Ureter (tissue), 1 donor: ENCODE results near the gene DNAJB6. TPM values are rescaled to one million over a fixed set of nuclear protein-coding genes. Genes with fewer than 3 reads are reported as not detected.

Experiments used
- DNase-seq: peaks from one replicate; pipeline ENCODE4 v3.0.0-alpha.2; 2020; ENCODE audit warnings: low spot score
- total RNA-seq: library from RNA; stranded (reverse); gene quantifications from one replicate; pipeline ENCODE4 v1.2.4, GENCODE V29; 2023
- donor health status: DM: yes; HTN: yes; CAD: no.

Gene DNAJB6
- total RNA-seq, 1 donor from 2014 or later, result 103 TPM

DNA sequence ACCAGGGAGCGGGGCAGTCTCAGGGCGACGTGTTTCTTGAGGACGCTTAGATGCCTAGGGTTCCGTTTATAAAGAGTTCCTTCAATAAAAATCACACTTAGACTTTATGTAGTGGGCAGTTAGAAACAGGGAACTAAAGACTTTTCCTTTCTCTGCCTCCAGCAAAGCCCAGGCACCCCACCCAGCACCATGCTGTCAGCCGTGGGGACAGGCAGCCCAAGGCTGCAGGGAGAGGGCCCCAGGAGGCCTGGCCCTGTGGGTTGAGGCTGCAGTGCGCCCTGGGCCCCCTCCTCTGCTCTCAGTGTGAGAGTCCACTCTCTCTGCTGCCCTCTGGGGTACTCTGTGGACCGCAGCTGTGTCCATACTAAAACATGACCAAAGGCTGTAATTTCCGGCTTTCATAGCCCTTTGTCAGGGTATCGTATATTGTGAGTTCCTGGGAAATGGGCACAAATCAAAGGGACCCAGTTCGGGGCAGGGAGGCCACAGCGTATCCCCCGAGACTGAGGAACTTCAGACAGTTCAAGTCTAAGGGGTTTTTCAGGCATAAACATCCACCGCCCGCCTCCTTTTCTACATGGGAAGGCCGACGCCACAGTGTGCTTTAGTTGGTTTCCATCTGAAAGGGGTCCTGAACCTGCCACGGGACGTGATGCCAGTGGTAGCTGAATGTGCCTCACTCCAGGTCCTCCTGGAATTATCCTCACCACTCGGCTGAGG, 59.7 kb downstream of the DNAJB6 start:
- no peak for DNase-seq

DNA sequence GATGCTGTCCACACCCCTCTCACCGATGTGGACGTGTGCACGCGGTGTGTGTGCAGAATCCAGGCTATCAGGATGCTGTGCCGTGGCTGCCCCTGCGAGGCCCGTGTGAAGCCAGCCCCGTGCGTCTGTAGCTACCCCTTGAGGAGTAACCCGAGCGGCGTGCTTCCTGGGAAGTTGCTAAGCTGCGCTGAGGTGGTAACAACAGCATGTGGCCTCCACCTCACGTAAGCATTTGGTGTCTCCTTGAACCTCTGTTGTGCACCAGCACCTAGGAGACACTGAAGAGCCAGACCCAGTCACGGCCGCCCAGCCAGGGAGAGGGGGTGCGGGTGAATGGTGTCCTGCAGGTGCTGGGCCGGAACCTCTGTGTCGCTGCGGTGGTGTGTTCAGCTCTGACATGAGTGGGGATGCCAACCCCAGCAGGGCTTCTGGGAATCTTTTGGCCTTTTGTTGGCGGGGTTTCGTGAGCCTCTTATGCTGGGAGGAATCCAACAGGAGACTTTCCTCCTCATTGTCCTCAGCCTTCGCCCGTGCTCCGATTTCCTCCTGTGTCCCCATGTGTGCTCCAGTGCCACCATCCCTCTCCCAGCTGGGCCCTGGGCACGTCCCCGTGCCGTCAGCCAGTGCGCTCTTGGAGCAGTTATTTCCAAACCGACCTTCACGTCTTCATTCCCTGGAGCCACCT, 60.4 kb downstream of the DNAJB6 start:
- no peak for DNase-seq

DNA sequence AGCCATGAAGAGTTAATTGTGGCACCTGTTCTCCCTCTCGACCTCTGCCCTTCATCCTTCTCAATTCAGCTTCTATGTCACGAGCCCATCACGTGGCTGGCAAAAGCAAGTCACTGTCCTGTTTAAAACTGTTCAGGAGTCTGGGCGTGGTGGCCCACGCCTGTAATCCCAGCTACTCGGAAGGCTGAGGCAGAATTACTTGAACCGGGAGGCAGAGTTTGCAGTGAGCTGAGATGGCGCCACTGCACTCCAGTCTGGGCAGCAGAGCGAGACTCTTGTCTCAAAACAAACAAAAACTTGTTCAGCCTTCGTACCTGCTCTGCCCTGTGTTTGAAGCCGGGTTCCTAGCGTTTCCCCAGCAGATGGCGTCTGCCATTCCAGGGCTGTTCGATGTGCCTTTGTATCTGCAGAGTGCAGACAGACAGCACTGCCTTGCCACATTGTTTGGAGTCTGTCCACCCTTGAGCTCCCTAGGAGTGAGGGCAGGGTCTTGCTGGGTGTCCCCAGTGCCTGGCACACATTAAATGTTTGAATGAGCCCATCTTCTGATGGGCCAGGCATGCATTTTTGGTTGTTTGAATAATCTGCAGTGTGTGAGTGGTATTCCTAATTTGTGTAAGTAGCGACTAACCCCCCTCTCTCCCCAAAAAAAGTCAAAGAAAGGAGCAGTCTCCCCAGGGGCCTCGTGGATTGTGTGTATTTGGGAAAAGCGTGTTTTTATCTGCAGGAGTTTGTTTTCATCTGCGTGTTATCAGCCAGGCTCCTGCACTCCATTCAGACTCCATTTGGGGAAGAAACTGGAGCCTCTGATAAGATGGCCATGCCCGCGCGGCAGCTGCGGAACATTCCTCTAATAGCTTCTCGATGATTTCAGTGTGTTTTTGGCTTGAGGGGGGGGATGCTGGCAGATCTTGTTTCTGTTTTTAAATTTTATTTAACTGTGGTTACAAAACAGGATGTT, 61.2 kb downstream of the DNAJB6 start:
- no peak for DNase-seq

DNA sequence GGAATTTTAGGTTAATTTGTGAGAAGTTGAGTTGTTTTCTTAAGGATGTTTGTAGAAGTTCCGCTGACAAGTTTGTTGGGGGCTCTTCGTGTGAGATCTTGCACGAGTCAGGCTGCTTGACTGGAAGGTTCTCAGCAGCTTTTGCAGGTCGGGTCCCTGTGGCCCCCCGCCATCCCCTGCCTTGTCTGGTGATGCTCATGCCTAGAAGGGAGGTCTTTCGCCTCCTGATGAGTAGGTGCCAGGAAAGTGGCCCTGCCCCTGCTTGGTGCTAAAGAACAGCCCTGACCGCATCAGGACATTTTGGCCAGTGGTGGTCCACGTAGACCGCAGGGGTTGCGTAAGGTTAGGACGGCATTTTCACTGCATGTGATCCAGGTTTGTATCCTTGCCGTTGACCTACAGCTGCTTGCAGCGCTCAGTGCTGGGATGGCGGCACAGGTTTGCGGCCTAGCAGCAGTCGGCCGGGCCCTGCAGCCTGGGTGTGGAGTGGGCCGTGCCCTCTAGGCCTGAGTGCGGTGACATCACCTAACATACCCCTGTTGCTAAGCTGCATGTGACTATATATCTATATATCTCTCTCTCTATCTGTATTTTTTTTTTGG, 62.4 kb downstream of the DNAJB6 start:
- DNase-seq, result no peak

DNA sequence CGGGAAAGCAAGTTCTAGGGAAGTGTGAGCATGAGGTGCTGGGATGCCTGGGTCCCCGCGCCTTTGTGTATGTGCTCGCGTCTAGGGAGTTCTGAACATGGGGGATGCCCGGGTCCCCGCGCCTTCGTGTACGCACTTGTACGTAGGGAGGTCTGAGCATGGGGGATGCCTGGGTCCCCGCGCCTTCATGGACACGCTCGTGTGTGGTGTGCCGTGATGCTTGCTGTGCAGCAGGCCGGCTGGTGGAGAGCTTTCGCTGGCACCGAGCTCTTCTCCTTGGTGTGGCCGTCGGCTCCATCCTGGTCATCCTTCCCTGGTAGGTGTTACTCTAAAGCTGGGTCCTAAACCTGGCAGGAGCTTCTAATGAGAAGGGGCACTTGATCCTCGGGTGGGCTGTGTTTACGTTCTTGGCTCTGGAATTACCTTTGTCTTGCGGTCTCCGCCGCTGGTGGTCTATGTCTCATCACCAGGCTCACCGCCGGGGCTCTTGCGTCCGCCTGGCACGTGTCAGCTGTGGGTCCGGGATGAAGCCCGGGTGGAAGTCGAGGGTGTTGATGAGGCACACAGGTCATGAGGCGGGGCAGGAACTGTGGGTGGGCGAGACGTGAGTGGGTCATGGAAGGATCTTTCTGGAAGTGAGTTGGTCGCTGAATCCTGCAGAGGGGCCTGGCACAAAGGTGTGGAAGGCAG, 63.5 kb downstream of the DNAJB6 start:
- DNase-seq, result no peak

DNA sequence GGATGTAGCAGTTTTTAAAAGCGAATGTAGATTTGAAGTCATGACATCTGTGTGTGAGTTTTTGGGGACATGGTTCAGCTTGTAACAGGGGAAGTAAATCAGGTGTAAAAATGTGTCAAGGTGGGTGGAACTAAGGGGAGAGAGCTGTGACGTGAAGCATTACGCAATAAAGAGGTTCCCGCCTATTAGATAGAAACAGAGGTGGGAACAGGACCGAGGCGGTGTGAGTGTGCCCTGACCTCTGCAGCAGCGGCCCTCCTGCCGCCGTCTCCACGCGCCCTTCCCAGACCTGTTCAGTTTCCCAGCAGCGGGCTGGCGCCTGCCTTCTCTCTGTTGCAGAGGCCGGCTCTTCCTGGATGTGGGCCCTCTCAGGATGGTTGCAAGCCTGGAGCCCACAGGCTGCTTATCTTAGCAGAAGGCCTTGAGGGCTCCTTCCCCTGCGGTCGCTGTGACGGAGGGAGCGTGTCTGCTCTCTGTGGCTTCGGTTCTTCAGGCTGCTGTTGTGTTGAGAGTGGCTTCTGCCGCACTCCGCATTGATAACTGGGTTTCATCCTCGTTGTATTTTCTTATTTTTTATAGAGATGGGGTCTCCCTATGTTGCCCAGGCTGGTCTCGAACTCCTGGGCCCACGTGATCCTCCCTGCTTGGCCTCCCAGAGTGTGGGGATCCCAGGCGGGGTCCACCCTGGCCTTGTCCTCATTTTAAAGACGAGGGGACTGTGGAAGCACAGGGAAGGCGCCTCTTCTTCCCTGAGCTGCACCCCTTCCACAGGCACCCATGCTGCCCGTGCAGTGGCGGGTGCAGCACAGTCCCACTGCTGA, 65.0 kb downstream of the DNAJB6 start:
- DNase-seq, result no peak

DNA sequence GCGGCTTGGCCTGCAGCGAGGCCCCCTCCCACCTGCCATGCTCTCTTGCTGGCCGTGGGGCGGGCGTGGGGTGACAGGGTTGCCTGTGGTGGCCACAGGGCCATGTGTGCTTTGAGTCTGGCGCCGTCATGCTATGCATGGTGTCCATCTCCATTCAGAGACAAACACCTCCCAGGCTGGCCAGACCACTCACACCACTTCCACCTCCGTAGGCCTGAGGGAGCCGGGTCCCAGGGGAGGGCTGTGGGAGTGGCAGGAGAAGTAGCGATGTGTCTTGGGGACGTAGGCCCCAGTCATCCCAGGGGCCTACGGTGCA, 65.5 kb downstream of the DNAJB6 start:
- DNase-seq, result no peak

DNA sequence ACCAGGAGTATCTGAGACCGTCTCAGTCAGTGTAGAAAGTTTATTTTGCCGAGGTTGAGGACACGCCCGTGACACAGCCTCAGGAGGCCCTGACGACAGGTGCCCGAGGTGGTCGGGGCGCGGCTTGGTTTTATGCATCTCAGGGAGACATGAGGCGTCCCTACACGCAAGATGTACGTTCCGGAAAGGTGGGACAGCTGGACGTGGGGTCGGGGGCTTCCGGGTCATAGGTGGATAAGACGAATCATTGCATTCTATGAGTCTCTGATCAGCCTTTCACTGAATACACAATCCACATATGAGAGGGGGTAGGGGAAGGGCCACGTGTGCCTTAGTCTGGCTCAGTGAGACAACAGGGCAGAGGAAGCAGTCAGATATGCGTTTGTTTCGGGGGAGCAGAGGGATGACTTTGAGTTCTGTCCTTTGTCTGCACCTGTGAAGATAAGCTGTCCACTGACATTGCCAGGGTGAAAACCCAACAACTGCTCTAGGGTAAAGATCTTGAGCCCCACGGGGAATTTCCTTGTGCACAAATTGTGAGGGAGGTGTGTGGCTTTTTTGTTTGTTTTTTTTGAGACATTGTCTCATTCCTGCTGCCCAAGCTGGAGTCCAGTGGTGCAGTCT, 66.2 kb downstream of the DNAJB6 start:
- DNase-seq, result no peak

DNA sequence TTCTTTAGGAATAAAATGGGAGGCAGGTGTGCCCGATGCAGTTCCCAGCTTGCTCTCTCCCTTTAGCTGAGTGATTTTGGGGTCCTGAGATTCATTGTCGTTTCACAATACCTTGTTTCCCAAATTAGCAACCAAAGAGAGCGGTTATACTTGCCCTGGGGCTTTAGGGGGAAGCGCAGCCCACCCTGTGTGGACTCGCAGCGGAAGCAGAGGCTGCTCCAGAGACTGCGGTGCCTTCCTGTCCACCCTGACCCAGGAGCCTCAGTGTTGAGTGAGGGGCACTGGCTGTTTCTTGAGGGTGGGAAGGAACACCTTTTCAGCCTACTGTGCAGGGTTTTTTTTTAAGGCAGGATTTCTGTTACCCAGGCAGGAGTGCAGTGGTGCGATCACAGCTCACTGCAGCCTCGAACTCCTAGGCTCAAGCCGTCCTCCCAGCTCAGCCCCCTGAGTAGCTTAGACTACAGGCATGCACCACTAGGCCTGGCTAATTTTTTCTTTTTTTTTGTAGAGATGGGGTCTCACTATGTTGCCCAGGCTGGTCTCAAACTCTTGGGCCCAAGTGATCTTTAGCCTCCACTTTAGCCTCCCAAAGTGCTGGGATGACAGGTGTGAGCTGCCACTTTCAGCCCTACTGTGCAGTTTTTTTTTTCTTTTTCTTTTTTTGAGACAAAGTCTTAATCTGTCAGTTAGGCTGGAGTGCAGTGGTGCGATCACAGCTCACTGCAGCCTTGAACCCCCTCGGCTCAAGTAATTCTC, 67.0 kb downstream of the DNAJB6 start:
- no peak for DNase-seq

DNA sequence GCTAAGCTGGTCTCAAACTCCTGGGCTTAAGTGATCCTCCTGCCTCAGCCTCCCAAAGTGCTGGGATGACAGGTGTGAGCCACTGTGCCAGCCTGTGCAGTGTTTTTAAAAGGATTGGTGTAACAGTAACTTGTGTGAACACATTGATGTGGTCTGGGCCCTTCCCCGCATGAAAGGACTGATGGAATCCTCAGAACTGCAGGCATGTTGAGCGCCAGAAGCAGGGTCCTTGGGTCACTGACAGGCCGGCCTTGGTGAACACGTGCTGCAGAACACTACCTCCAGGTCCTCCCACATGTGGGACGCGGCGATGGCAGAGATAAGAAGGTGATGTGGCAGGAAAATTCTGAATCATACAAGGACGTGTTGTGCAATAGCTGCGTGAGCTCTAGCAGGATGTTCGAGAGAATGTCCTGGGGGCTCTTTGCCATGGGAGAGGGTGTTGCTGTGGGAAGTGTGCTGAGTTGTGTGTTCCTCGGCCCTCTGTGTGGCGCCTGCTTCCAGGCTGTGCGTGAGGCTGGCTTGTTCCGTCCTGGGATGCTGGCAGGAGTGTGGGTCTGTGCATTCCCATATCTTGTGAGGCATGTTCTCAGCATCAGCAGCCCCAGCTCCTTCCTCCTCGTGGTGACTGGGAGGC, 68.2 kb downstream of the DNAJB6 start:
- DNase-seq, result peak; percentile 80

DNA sequence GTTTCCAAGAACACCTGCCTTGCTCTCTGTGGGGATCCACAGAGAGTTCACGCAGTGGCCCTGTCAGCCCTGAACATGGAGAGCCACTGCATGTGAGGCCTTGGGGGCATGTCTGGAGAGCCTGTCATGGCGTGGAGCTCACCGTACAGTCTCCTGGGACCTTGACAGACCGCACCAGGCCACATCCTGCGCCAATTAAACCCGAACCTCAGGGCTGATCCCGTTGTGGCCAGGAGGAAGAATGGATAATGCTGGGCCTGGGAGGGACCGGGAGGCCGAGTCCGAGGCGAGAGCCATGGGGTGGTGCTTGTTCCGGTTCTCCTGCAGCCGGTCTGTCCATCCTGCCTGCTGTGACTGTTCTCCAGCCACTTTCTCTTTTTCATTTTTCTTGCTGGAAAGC, 68.7 kb downstream of the DNAJB6 start:
- no peak for DNase-seq

DNA sequence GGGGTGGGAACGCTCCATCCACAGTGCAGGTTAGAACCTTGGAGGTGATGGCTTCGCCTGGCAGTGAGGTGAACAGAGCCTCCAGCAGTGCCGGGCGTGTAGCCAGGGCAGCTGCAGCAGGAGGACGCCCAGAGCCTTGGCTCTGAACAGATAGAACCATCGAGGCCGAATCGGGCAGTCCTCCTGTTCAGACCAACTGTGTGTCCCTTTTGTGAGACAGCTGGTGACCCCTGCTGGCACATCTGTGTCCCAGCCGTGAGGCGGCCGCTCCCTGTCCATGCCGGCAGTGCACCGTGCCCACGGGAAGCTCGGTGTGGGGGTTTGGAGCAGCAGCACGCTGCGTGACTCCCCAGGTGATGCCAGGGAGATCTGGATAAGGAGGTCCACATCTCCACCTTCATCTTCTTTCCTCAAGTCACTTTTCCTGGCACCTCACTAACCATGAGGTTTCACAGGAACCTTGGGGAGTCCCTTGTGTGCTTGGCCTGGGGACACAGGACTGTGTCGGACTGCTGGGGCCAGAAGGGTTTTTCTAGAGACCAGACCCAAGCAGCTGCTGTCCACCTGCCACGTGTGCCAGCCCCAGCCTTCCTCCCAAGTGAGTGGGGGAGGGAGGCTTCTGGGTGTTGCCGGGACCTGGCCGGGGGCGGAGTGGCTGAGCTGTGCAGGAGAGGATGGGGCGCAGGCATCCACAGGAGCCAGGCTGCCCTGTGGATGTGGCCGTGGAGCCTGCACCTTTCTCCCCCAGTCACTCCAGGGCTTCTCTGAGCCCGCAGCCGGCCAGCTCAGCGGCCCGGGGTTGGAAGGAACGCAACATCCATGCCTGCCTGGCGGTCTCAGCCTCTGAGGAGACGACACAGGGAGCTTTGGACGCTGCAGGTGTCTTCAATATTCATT, 69.4 kb downstream of the DNAJB6 start:
- DNase-seq, result no peak

DNA sequence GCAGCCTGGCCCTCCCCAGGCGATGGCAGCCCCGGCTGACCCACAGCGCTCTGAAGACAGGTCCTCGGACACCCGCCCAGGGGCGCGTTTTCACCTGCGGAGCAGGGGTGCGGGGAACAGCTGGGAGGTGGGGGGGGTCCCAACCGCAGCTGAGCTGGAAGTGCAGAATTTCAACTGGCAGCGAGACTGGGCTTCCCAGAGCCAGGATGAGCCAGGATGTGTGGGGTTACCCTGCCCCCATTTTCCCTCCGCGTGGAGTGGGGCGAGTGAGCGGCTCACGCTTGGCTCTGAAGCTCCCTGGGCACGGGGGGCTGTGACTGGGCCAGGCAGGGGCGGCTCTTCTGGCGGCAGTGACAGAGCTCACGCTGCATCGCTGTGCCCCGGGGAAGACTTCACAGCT, 70.2 kb downstream of the DNAJB6 start:
- no peak for DNase-seq

DNA sequence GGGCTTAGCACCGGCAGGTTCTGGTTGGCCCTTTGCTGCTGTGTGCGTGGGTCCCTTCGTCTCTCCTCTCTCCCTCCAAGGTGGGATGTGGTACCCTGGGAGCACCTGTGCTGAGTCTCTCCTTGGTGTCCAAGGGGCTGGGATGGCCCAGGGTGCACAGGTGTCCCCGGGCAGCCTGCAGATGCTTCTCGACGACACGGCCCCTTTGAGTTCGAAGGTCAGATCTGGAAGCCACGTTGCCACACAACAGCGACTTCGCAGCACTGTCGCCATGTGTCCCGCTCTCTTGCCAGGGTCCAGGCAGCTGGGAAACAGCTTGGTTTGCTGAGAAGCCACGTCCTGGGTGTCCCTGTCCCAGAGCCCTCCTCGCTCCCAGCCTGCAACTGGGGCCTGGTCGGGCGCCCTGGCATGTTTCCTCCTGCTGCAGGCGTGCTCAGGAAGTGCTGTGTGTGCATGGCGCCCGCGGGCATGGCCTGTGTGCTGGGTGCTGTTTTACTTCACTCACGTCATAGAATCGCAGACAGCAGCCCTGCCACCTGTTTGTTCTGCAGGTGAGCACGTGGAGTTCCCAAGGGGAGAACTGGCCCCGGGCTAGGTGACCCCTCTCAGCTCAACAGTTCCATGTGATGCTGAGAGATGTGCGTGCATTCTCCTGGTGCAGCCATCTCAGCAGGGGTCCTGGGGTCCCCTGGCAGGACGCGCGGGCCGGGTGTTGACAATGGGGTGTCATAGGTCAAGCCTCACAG, 70.9 kb downstream of the DNAJB6 start:
- no peak for DNase-seq

DNA sequence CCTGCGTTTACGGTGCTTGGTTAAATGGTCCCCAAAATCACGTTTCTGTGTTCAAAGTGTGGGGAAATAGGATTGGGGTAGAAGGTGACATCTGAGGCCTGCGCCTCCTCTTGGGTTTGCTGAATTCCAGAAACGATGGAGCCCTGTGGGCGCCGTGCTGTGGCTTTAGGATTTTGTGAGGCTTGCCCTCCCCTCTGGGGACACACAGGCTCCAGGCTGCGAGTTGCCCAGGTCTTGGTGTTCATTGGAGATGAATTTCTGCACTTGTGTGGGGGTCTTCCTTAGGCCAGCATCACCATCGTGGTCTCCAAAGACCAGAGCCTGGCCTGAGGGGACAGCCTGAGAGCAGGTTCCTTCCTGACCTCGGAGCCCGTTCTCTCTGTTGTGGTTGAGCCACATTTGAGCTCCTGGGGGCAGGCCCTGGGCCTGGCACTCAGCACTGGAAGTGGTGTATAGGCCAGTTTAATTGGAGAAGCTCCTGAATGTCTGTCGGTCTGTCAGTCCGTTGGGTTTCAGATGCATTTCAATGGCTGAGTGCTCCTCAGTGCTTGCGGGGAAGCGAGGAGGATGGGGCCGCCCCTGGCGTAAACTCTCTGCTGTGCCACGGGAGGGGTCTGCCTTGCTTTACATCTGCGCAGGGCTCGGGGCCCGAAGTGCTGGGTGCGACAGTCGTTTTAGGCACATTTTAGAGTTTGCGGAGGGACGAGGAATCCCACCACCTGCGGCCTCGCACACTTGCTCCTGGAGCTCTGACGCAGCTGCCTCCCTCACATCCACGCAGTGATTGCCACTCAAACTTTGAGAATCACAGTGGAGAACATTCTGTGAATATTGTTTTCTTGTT, 71.7 kb downstream of the DNAJB6 start:
- DNase-seq, result no peak

DNA sequence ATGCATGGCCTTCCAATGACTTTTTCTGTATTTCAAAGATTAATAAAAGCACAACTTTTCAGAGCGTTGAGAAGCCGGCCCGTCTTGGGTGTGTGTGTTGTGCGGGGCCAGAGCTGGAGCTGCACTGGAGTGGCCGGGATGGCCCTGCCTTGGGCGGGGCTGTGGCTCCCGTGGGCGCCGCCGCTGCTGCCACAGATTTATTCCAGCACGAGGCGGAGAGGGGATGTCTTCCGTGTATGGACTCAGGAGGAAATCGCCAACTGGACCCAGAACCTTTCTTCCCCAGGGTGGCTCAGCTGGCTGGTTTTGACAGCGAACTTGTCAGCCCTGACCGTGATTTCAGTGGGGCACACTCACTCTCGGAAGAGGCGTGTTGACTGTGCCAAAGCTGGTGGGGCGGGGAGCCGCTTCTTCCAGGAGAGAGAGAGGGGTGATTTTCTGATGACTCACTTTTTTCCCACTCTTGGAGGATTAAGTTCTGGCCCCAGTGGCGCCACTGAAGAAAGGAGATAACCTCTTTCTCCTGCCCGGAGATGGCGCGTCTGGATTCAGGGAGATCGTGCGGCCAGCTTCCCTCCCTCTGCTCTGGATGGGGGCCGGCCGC, 72.4 kb downstream of the DNAJB6 start:
- DNase-seq, result no peak
